HCT116 (cell line): ENCODE results near the gene SUN2. TPM values are rescaled to one million over a fixed set of nuclear protein-coding genes. Genes with fewer than 3 reads are reported as not detected.

ENCODE experiments used
- ATAC-seq: fragments of 200-7000 bp; cut with Tn5 transposase; 2 replicates; pipeline ENCODE4 v1.9.1; 2020; ENCODE audit warnings: mild to moderate bottlenecking, moderate library complexity
- BruUV-seq: library from RNA; stranded (reverse); fragments of 400-500 nt; replicated peaks from 2 replicates; lab custom pipeline; 2021; lab: Mats Ljungman, UMichigan
- CTCF ChIA-PET: fragments of 300-600 bp; sonication (Branson Sonifier 250); formaldehyde crosslinking; loops from one replicate; lab custom pipeline; 2021; ENCODE audit warnings: antibody characterized with exemption; lab: Charles Lee
- POLR2A ChIA-PET: fragments of 300-600, 350-600 bp; sonication (Branson Sonifier 250); formaldehyde crosslinking; loops from one replicate; lab custom pipeline; 2021; ENCODE audit warnings: antibody characterized with exemption; lab: Charles Lee
- RAD21 ChIA-PET, 2 experiments: fragments of 300-600 bp; sonication (Branson Sonifier 250); formaldehyde crosslinking; loops; one replicate each; lab custom pipeline; 2023; ENCODE audit warnings: low total read pairs in 2 of 2; ENCODE audit not compliant: uncharacterized antibody in 2 of 2, unreplicated experiment in 2 of 2, low non-redundant PET in 1 of 2; lab: Charles Lee
- DNase-seq: peaks from one replicate; pipeline ENCODE4 v3.0.0-alpha.2; 2010; ENCODE audit warnings: low read depth, low spot score
- H2AFZ ChIP-seq: fragments of 200-600 bp; shearing (Covaris generic), sonication (generic); 2 replicates; pipeline ENCODE4 v1.6.1; 2017; ENCODE audit warnings: low read depth, mixed run types, mixed read lengths, antibody characterized with exemption, low read length; ENCODE audit not compliant: poor library complexity, severe bottlenecking
- H3K27ac ChIP-seq: 2 replicates; pipeline ENCODE4 v1.5.1; 2012; ENCODE audit warnings: low read depth, low read length
- H3K27me3 ChIP-seq: fragments of 200-600 bp; sonication (generic); 2 replicates; pipeline ENCODE4 v1.6.1; 2016; ENCODE audit warnings: mixed run types, low read length, mixed read lengths; ENCODE audit not compliant: insufficient read depth
- H3K36me3 ChIP-seq, 2 experiments: fragments of 200-500 bp in 1 of 2; fragments of 200-600 bp in 1 of 2; sonication (Bioruptor generic) in 1 of 2; sonication (generic) in 1 of 2; 2 replicates each; pipeline versions ENCODE4 v1.5.1 to v1.6.1; 2014 to 2016; ENCODE audit warnings: low read length in 2 of 2, inconsistent platforms in 1 of 2, mixed read lengths in 1 of 2, mixed run types in 1 of 2; ENCODE audit not compliant: insufficient read depth in 2 of 2, control insufficient read depth in 1 of 2
- H3K4me1 ChIP-seq, 2 experiments: fragments of 200-600 bp in 1 of 2; sonication (generic) in 1 of 2; 2 replicates each; pipeline versions ENCODE4 v1.5.1 to v1.6.1; 2012 to 2017; ENCODE audit warnings: low read length in 2 of 2, inconsistent platforms in 1 of 2, mild to moderate bottlenecking in 1 of 2, mixed read lengths in 1 of 2, mixed run types in 1 of 2, moderate library complexity in 1 of 2; ENCODE audit not compliant: insufficient read depth in 2 of 2, control insufficient read depth in 1 of 2
- H3K4me2 ChIP-seq: fragments of 200-600 bp; sonication (generic); 2 replicates; pipeline ENCODE4 v1.6.1; 2017; ENCODE audit warnings: mixed run types, low read length, mixed read lengths
- H3K4me3 ChIP-seq, 2 experiments: fragments of 200-600 bp in 1 of 2; sonication (generic) in 1 of 2; replicated peaks in 1 of 2; 2 replicates each; pipeline ENCODE4 v1.5.1; 2011 to 2016; ENCODE audit warnings: low read length in 2 of 2, control low read depth in 1 of 2, low read depth in 1 of 2, mild to moderate bottlenecking in 1 of 2, mixed read lengths in 1 of 2, mixed run types in 1 of 2
- H3K79me2 ChIP-seq: fragments of 200-600 bp; sonication (generic); 2 replicates; pipeline ENCODE4 v1.6.1; 2017; ENCODE audit warnings: mild to moderate bottlenecking, mixed run types, low read length, moderate library complexity, mixed read lengths; ENCODE audit not compliant: insufficient read depth
- H3K9ac ChIP-seq: fragments of 200-600 bp; sonication (generic); 2 replicates; pipeline ENCODE4 v1.6.1; 2016; ENCODE audit warnings: low read length, mixed read lengths
- H3K9me2 ChIP-seq: fragments of 200-600 bp; sonication (generic), shearing (Covaris generic); 2 replicates; pipeline ENCODE4 v1.6.1; 2017; ENCODE audit warnings: mixed run types, mild to moderate bottlenecking, moderate library complexity; ENCODE audit not compliant: insufficient read depth
- H3K9me3 ChIP-seq, 2 experiments: fragments of 200-500 bp in 1 of 2; fragments of 200-600 bp in 1 of 2; sonication (Bioruptor generic) in 1 of 2; sonication (generic) in 1 of 2; 2 replicates each; pipeline ENCODE4 v1.6.1; 2014 to 2017; ENCODE audit warnings: low read length in 2 of 2, mixed read lengths in 2 of 2, inconsistent platforms in 1 of 2, low read depth in 1 of 2, mild to moderate bottlenecking in 1 of 2, mixed run types in 1 of 2, moderate library complexity in 1 of 2; ENCODE audit not compliant: control insufficient read depth in 1 of 2, insufficient read depth in 1 of 2
- H4K20me1 ChIP-seq: fragments of 200-600 bp; sonication (generic), shearing (Covaris generic); 2 replicates; pipeline ENCODE4 v1.6.1; 2017; ENCODE audit warnings: mixed run types, mild to moderate bottlenecking, moderate library complexity; ENCODE audit not compliant: insufficient read depth
- POLR2A ChIP-seq: IDR thresholded peaks from 2 replicates; pipeline ENCODE4 v1.7.0; 2011; ENCODE audit warnings: borderline replicate concordance; ENCODE audit not compliant: insufficient read depth, insufficient read length; ENCODE audit errors: extremely low read depth
- SIN3A ChIP-seq: IDR thresholded peaks from 2 replicates; pipeline ENCODE4 v1.6.1; 2012; ENCODE audit warnings: low read depth
- ZFX ChIP-seq: fragments of 450-650 bp; IDR thresholded peaks from 2 replicates; pipeline ENCODE4 v1.6.1; 2017
- intact Hi-C: fragments of 100-400 bp; cut with micrococcal nuclease; formaldehyde crosslinking; loops from 2 replicates; pipeline ENCODE4 v1.10.0; 2022
- total RNA-seq: library from RNA; stranded (reverse); gene quantifications from one replicate; pipeline ENCODE4 v1.2.1, GENCODE V29; 2021; ENCODE audit not compliant: unreplicated experiment
- TF ChIP-seq, protein P1 (sequence below), 3 experiments: fragments of 200-600 bp in 1 of 3; sonication (generic) in 1 of 3; IDR thresholded peaks in 2 of 3; conservative IDR thresholded peaks in 1 of 3; 2 replicates each; pipeline ENCODE4 v1.5.1; 2012 to 2017; ENCODE audit warnings: low read depth in 2 of 3, low read length in 2 of 3, antibody characterized with exemption in 1 of 3, borderline replicate concordance in 1 of 3, control low read depth in 1 of 3, mild to moderate bottlenecking in 1 of 3, mixed read lengths in 1 of 3, mixed run types in 1 of 3, moderate library complexity in 1 of 3; ENCODE audit not compliant: insufficient read depth in 1 of 3
- TF ChIP-seq, protein P2 (sequence below): IDR thresholded peaks from 2 replicates; pipeline ENCODE4 v1.6.1; 2012

The SUN2 gene
- total RNA-seq, 1 experiment from 2014 or later = 71.6 TPM

DNA sequence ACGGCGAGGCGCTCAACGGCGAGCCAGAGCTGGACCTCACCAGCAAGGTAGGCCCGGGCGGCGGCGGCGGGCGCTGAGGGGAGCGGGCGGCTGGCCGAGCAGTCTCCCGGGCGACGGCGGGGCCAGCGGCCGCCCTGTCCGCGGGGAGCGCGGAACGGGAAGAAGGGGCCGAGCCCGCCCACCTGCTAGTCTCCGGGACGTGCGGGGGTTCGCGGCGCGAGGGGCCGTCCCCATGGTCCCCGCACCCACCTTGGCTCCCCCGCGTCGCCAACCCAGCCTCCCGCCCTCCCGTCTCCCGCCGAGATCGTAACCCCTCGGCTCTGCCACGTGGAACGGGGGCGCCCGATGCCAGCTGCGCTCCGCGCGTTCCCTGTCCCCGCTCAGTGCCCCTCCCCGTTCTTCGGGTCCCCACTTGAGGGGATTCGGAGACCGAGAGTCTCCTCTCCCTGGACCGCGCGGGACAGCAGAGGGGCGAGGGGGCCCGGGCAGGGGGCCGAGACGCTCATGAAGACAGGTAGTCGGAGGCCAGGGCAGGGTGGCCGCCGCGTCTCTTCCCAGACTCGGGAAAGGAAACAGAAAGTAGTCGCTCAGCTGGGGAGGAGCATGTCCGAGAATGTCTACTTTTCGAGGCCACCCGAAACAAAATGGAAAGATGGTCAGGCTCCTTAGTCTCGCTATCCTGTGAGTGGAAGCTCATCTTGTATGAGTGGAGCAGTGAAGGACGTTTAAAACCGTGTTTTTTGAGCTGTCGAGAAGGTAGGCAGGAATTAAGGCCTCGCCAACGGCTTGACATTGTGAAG is 49.5 kb downstream of the SUN2 start:
- H3K79me2 ChIP-seq = peaks cover 53% of the 10 kb centered on the region
- RAD21 ChIA-PET = interaction anchor here in 1 of 2 experiments (0.9 kb wide), 1 partner anchor 25 kb away, joined by 3 read pairs; the partner anchor contains the start of gene TOMM22
- peaks cover 21 to 43% of the 10 kb centered on the region in 2 experiments for H3K4me1 ChIP-seq
- CTCF ChIA-PET = interaction anchor here (0.8 to 1.8 kb wide), 6 partner anchors 19 to 654 kb away, joined by 3 to 4 read pairs (median 4); partner anchors contain the start of gene TOMM22
- H3K27me3 ChIP-seq = no peaks in the 10 kb centered on the region
- BruUV-seq = no TSS peak
- ATAC-seq (peak; percentile 3), DNase-seq (no peak)
- H3K27ac ChIP-seq = peak overlapping the region; percentile 84
- no peak overlapping the region for H2AFZ ChIP-seq
- H3K36me3 ChIP-seq = peaks cover 0 to 10% of the 10 kb centered on the region in 2 experiments; a peak in 2 of 4 replicates
- H3K9ac ChIP-seq = peak overlapping the region; percentile 93
- POLR2A ChIA-PET = interaction anchor here (0.8 to 1.9 kb wide), 6 partner anchors 9 to 48 kb away, joined by 3 to 14 read pairs (median 5); partner anchors contain the start of gene TOMM22
- H4K20me1 ChIP-seq = no peaks in the 10 kb centered on the region
- H3K9me2 ChIP-seq = no peaks in the 10 kb centered on the region
- H3K4me3 ChIP-seq = peak overlapping the region; percentile 85 to 91
- intact Hi-C loops = no loop called here
- no peak for TF ChIP-seq SIN3A
- TF ChIP-seq, protein P1, sequence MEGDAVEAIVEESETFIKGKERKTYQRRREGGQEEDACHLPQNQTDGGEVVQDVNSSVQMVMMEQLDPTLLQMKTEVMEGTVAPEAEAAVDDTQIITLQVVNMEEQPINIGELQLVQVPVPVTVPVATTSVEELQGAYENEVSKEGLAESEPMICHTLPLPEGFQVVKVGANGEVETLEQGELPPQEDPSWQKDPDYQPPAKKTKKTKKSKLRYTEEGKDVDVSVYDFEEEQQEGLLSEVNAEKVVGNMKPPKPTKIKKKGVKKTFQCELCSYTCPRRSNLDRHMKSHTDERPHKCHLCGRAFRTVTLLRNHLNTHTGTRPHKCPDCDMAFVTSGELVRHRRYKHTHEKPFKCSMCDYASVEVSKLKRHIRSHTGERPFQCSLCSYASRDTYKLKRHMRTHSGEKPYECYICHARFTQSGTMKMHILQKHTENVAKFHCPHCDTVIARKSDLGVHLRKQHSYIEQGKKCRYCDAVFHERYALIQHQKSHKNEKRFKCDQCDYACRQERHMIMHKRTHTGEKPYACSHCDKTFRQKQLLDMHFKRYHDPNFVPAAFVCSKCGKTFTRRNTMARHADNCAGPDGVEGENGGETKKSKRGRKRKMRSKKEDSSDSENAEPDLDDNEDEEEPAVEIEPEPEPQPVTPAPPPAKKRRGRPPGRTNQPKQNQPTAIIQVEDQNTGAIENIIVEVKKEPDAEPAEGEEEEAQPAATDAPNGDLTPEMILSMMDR (IDR thresholded peaks at IDR 0.05 in 2 of 3, conservative IDR thresholded peaks at IDR 0.05 in 1 of 3; ENCODE audit: borderline replicate concordance in 1 of 3, insufficient read depth in 1 of 3, low read depth in 2 of 3, low read length in 2 of 3) = no peak
- TF ChIP-seq, protein P2, sequence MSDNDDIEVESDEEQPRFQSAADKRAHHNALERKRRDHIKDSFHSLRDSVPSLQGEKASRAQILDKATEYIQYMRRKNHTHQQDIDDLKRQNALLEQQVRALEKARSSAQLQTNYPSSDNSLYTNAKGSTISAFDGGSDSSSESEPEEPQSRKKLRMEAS = peak; percentile 31; the same call in 1 of the 2 replicates
- TF ChIP-seq ZFX = peak; percentile 96
- peak; percentile 18 for TF ChIP-seq POLR2A
- H3K4me2 ChIP-seq = peak overlapping the region; percentile 88
- no peaks in the 10 kb centered on the region for H3K9me3 ChIP-seq
